Right lobe of liver (tissue), 6 donors: ENCODE measurements around the gene CD247. TPM values are rescaled to one million over a fixed set of nuclear protein-coding genes. Genes with fewer than 3 reads are reported as not detected.
A peak's percentile ranks its signal among the peaks of the same experiment; 100 is the strongest.

ENCODE experiments used
- ATAC-seq, 4 donors: fragments of 200-7000 bp; cut with Tn5 transposase; one replicate each; pipeline ENCODE4 v1.9.1; 2020; ENCODE audit warnings: mild to moderate bottlenecking in 4 of 4, moderate library complexity in 4 of 4
- DNase-seq, 3 donors: peaks; one replicate each; pipeline ENCODE4 v3.0.0-alpha.2; 2020
- H3K27ac ChIP-seq, 3 donors: fragments of 200-600 bp; one replicate each; pipeline ENCODE4 v1.8.0; 2022
- H3K27me3 ChIP-seq, 2 donors: fragments of 200-600 bp; one replicate each; pipeline ENCODE4 v1.8.0; 2022
- H3K36me3 ChIP-seq, 4 donors: fragments of 200-600 bp; sonication (generic) in 1 of 4; one replicate each; pipeline versions ENCODE4 v1.5.1 to v1.8.0; 2017 to 2022; ENCODE audit warnings: control low read depth in 1 of 4
- H3K4me1 ChIP-seq, 4 donors: fragments of 200-600 bp; sonication (generic) in 1 of 4; one replicate each; pipeline versions ENCODE4 v1.5.1 to v1.8.0; 2017 to 2022; ENCODE audit warnings: control low read depth in 1 of 4
- H3K4me3 ChIP-seq, 3 donors: fragments of 200-600 bp; one replicate each; pipeline ENCODE4 v1.8.0; 2022
- H3K9me3 ChIP-seq, 4 donors: fragments of 200-600 bp; sonication (generic) in 1 of 4; one replicate each; pipeline versions ENCODE4 v1.5.1 to v1.8.0; 2017 to 2022; ENCODE audit warnings: control low read depth in 1 of 4
- CTCF ChIP-seq, 4 donors: fragments of 200-600 bp in 3 of 4; fragments of 450-650 bp in 1 of 4; IDR thresholded peaks; one replicate each; pipeline versions ENCODE4 v1.5.1 to v1.8.0; 2016 to 2022; ENCODE audit warnings: antibody characterized with exemption in 4 of 4, mild to moderate bottlenecking in 2 of 4
- POLR2A ChIP-seq: fragments of 450-650 bp; IDR thresholded peaks from one replicate; pipeline ENCODE4 v1.6.1; 2017; ENCODE audit warnings: antibody characterized with exemption, mild to moderate bottlenecking
- WGBS: methylation state at CpG from one replicate; pipeline ENCODE4 v1.1.6; 2018; ENCODE audit warnings: low coverage, low lambda C conversion rate; ENCODE audit not compliant: insufficient coverage; ENCODE audit errors: missing lambda C conversion rate; 5-methylcytosine and 5-hydroxymethylcytosine counted together
- intact Hi-C, 2 donors: fragments of 100-400 bp; cut with DNase I; formaldehyde crosslinking; loops; one replicate each; pipeline versions ENCODE4 v1.11.2 to v1.14.1; 2022
- total RNA-seq, 6 experiments: library from RNA; depleted of rRNA in 2 of 6; stranded (reverse); fragments of >200 nt in 2 of 6; fragmentation: NEBNext Ultra II Directional in 3 of 6; extraction: Animal tissue kit (Norgen Biotek cat#: 25700) in 3 of 6; gene quantifications; one replicate each; pipeline versions ENCODE4 v1.1.0 to v1.2.4, GENCODE V29; 2016 to 2023
- donor health status: DM: no; HTN: yes; CAD: no.
- donor health status: DM: no; HTN: no; CAD: no.
- donor health status: DM: no; HTN: no; CAD: no.
- donor health status: DM: no; HTN: yes; CAD: no.
- donor health status: DM: no; HTN: yes; CAD: no.

Gene CD247
- total RNA-seq, 6 experiments from 2014 or later, result 0.48 to 2.2 (median 0.71) TPM

DNA sequence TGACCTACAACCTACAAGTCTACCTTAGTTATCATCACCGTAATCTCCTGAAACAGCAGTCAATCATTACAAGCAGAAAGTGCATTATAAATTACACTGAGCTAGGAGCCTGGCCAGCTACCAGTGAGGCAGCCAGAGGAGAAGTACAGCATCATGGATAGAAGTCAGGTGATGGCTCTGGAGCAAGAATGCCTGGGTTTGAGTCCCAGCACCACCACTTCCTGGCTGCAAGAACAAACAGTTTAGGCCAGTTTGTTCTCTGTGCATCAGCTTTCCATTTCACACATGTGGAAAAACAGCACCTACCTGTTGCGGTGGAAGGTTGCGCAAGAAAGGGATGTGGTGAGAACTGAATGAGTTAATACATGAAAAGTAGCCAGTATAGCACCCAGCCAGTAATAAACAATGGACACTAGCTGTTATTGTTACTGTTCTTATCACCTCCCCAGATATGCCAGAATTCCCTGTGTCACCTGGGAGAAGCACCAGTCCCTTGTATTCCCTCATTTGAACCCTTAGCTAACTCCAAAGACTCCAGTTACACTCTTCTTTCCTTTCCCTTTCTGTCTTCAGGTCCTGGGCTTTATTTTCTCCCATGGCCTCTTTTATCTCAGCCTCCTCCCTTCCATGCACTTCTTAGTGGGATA, 26.2 kb upstream of the CD247 start:
- Histone ChIP-seq H3K27ac (peak overlapping the region in 1 of 3 donors; percentile 65), H3K4me3 (no peak overlapping the region), H3K36me3 (peaks cover 0 to 24% (median 0%) of the 10 kb centered on the region in 4 donors), H3K4me1 (peaks cover 0 to 76% (median 26%) of the 10 kb centered on the region in 4 donors), H3K27me3 (no peaks in the 10 kb centered on the region), H3K9me3 (no peaks in the 10 kb centered on the region)
- TF ChIP-seq POLR2A (no peak), CTCF (IDR thresholded peaks at IDR 0.05) (no peak)
- DNase-seq, result no peak
- ATAC-seq, result no peak
- intact Hi-C loops, result no loop called here
- 40% methylated on average over 3 of the region's 3 CpGs for WGBS

DNA sequence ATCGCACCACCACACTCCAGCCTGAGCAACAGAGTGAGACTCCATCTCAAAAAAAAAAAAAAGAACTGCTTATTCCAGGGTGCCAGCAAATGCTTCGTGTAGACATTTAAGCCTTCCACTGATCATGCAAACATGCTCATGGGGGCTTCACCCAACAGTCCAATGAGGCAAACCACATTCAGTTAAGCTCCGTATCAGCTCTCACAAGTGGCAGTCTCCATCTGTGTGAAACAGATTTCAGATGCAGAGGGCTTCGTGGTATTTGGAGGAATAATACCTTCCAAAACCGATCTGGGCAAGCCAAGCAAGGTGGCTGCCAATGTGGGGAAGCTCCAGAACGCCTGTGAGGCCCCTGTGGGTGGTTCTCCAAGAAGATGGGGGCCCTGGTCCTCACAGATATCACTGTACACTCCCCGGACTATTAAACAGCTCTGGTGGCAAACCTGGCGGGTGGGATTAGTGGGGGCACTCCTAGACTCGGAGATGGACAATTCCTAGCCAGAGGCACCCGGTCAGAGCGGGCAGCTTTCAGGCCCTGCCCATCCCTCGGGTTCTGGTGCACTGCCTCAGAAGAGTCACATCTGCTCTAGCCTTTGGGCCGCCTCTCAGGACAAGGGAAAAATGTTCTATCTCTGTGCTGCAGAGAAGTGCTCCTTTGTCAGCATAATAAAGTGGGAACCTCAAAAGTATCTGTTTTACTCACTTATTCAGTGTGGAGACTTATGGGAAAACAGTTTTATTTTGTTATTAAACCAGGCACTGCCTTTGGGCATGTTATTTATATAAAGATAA, 25.1 kb upstream of the CD247 start:
- no peaks in the 10 kb centered on the region for H3K27me3 ChIP-seq
- peak overlapping the region; percentile 1 to 65 (median 65) for H3K27ac ChIP-seq
- peak in 1 of 4 donors; percentile 8 for ATAC-seq
- H3K4me3 ChIP-seq, result no peak overlapping the region
- no peaks in the 10 kb centered on the region for H3K9me3 ChIP-seq
- WGBS, result 55% methylated on average over 4 of the region's 13 CpGs
- no peak for TF ChIP-seq POLR2A
- TF ChIP-seq CTCF (IDR thresholded peaks at IDR 0.05), result no peak
- peaks cover 0 to 24% (median 0%) of the 10 kb centered on the region in 4 donors for H3K36me3 ChIP-seq
- intact Hi-C loops, result no loop called here
- DNase-seq, result no peak
- H3K4me1 ChIP-seq, result peaks cover 0 to 79% (median 28%) of the 10 kb centered on the region in 4 donors

DNA sequence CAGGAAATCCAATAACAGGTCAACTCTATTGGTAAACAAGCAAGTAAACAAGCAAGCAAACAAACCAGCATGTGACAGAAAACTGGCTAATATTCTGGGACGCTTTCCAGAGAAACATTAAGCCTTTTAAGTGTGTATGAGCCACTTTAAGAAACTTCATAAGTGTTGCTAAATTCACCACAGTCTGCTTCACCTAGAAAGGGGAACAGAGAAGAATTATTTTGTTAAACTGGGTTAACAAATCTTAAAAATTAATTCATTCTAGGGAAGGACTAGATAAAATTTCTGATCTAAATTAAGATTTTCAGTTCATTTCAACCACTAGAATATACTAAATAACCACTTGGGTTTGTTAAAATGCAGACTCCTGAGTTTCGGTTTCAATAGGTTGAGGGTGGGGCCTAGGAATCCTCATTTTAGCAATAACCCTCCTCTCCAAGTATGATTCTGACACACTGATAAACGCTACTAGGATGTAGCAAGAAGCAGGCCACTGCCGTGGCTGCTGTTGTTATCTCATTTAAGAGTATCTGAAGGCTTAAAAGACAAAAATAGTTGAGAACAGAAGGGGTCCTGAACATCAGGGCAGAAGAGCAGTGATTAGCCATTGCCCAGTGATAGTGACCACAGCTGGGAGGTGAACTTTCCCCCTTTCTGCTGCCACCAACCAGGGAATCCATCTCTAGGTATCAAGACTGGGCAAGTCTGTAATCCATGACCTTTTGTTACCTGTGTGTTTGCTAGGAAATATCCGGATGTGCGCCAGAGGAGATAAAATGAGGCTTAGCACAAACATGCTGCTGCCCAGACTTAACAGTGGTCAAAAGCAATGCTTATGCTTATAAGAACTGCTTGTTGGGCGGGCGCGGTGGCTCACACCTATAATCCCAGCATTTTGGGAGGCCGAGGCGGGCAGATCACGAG, 24.0 kb upstream of the CD247 start:
- DNase-seq, result peak in 1 of 3 donors; percentile 81
- no peak for TF ChIP-seq POLR2A
- TF ChIP-seq CTCF (IDR thresholded peaks at IDR 0.05), result no peak
- H3K4me1 ChIP-seq, result peaks cover 0 to 72% (median 26%) of the 10 kb centered on the region in 4 donors

GRCh38 chr1:167541610-167542009, 23.3 kb upstream of the CD247 start:
- ATAC-seq (peak; percentile 29 to 67 (median 60)), DNase-seq (no peak)
- H3K36me3 ChIP-seq, result peaks cover 0 to 18% (median 0%) of the 10 kb centered on the region in 4 donors
- no peaks in the 10 kb centered on the region for H3K27me3 ChIP-seq
- H3K4me1 ChIP-seq, result peaks cover 0 to 70% (median 26%) of the 10 kb centered on the region in 4 donors
- 11% methylated on average over 1 of the region's 1 CpG for WGBS
- TF ChIP-seq CTCF (IDR thresholded peaks at IDR 0.05) (no peak), POLR2A (no peak)
- intact Hi-C loops, result no loop called here
- no peak overlapping the region for H3K4me3 ChIP-seq
- H3K9me3 ChIP-seq, result no peaks in the 10 kb centered on the region
- peak overlapping the region in 2 of 3 donors; percentile 46 to 65 for H3K27ac ChIP-seq

More for the DNA sequence above, 24.0 kb upstream of the CD247 start:
- intact Hi-C loops, result no loop called here
- H3K36me3 ChIP-seq, result peaks cover 0 to 23% (median 0%) of the 10 kb centered on the region in 4 donors
- H3K9me3 ChIP-seq, result no peaks in the 10 kb centered on the region
- H3K4me3 ChIP-seq, result no peak overlapping the region
- H3K27ac ChIP-seq, result peak overlapping the region in 2 of 3 donors; percentile 65
- peak; percentile 73 to 91 (median 82) for ATAC-seq
- WGBS, result 28% methylated on average over 6 of the region's 12 CpGs
- H3K27me3 ChIP-seq, result no peaks in the 10 kb centered on the region
